Measurements from ENCODE around the gene SV2C.

GRCh38 chr5:76040806-76041205, 42.4 kb upstream of the SV2C start:
- TF ChIP-seq CTCF (IDR thresholded peaks at IDR 0.05; ENCODE audit: insufficient read depth, low read length, poor library complexity, severe bottlenecking): no peak
- TF ChIP-seq EZH2phosphoT487 (conservative IDR thresholded peaks at IDR 0.05; ENCODE audit: low read length): no peak

All from SU-DHL-6 (cell line).